DMS79 (cell line): ENCODE results near the gene WDR6.

Experiments
- DNase-seq: peaks from one replicate; lab custom pipeline; 2025; lab: John Stamatoyannopoulos, UW

WDR6 gene

DNA sequence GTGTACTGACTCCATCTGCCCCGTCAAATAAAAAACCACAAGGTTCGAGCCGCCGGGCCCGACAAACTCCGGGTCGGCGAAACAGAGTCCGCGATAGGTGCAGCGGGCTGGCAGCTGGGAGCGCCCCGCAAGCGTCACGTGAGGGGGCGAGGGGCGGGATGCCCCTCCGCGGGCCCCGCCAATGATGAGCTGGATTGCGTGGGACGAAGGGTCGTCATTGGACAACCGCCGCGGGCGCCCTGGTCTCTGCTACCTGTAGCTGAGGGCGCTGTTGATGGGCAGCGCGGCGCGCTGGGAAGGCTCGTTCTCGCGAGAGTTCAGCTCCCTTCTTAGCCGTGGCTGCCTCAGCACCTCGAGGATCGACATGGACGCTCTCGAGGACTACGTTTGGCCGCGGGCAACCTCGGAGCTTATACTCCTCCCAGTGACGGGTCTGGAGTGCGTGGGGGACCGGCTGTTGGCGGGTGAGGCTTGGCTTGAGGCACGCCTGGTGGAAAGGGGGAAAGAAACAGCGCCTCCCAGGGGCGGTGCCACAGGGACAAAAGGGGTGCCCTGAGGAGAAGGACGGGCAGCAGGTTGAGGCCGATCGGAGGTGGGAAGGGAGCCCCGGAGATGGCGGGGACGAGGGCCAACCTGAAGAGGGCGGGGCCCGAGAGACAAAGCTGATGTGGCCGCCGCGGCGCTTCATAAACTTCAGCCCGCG lies at the start of gene WDR6:
WDR6 (plus strand) TSS at position 324 of the 703 bp plus-strand sequence; CDS start at position 365, 41 bp downstream.
- DNase-seq: peak; percentile 85

GRCh38 chr3:48960841-48961413 lies 46.3 kb upstream of the WDR6 start:
- no peak for DNase-seq

DNA sequence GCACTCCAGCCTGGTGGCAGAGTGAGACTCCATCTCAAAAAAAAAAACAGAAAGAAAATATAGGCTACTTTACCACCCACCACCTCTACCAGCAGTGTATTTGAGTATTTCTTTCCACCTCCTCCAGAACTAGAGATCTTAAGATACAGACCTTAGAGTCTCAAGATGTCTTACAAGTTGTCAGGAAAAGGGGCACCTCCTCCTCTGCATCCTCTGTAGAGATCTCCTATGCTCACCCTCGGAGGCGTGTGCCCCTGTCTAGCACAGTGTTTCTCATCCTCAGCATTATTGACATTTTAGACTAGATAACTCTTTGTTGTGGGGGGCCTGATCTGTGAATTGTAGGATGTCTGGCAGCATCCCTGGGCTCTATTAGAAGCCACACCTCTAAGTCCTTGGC lies 44.9 kb upstream of the WDR6 start:
- DNase-seq: no peak

DNA sequence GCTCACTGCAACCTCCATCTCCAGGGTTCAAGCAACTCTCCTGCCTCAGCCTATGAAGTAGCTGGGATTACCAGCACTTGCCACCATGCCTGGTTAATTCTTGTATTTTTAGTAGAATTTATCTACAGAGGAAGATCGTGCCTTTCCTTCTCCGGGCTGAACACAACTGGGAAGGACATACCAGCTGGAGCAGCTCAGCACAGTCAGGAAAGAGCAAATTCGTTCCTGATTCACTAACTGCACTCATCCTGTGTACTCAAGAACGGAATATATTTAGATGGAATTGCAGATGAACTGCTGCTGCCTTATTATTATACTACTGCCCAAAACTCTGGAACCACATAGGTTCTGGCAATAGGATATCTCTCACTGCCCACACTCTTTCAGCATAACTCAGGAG lies 44.3 kb upstream of the WDR6 start:
- no peak for DNase-seq

GRCh38 chr3:48963591-48963990 lies 43.6 kb upstream of the WDR6 start:
- no peak for DNase-seq

DNA sequence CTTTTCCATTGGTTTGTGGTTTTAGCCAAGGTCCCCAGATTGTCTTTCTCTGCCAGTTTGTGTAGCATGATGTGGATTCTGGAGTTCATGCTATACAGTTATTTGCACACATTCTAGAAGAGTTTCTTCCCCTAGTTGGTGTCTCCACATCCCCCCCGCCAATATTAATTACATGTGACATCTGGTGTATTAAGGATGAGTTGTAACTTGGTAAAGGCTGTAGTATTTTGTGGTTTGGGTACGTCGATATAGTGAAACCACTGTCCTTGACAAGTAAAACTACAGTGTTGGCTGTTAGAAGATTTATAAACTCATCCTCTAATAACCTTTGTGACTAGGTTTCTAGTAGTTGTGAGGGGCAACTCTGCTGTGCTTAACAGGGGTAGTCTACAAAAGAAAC lies 40.8 kb upstream of the WDR6 start:
- DNase-seq: no peak

DNA sequence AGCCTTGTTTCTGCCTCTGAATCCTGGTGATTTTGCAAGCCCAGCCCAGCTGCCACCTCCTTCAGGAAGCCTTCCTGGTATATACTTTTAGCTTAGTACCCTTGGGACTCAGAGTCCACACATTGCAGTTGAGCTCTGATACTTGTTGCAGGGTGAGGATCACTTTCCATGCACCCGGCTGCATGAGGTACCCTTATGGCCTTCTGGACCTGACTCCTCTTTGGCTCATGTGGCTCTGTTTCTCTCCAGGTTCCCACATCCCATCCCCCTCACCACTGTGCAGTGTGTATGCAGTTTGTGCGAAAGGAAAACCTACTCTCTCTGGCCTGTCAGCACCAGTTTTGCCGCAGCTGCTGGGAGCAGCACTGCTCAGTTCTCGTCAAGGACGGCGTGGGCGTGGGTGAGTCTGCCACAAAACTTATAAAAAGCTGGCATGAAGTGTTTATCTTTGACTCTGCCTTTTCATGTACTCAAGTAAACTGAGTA lies 40.3 kb upstream of the WDR6 start:
- DNase-seq: no peak

DNA sequence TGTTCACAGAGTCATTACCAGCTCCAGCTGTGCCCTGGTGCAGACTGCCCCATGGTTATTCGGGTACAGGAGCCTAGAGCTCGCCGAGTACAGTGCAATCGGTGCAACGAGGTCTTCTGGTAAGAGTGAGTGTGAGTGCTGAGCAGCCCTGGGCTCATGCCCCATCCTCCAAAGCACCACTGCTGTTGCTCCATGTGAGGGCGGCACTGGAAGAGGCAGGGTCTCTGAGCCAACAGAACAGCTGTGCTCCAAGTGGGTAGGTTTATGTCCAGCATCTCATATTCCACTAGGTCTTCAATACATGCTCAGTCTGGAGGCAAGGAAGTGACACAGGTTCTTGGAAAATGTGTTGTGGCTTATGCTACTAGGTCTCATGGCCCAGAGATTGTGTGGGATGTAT lies 36.6 kb upstream of the WDR6 start:
- no peak for DNase-seq

DNA sequence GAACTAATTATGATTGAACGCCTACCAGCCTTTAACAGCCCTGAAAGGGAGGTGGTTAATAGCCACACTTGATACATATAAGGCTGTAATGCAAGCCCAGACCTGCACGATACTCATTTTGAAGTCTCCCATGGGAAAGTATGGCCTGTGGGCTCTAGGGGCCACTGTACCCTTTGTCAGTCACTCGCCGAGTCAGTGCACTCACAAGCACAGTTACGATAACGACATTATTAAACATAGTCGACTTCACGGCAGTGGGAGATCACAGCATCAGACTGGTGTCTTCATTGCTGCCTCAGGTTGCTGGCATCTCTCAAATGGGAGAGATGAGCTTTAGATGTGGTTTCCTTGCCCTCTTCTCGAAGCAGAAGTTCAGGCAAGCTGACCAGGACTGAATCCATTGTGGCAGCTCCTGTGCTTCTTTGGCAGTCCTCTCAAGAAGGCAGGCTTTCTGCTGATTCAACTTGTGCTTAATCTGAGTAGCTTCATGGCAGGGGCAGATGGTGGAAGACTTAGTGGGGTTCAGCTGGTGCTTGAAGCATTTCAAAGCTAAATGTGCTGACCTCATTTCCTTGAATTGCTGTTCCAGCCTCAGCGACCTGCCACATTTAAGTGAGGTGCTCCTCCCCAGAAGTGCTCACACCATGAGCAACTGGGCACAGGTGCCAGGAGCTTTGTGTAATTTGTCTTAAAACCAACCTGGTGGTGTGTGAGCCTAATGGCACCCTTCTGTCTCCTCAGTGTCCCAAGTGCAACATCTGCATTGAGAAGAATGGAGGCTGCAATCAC lies 32.9 kb upstream of the WDR6 start:
- DNase-seq: peak; percentile 15

DNA sequence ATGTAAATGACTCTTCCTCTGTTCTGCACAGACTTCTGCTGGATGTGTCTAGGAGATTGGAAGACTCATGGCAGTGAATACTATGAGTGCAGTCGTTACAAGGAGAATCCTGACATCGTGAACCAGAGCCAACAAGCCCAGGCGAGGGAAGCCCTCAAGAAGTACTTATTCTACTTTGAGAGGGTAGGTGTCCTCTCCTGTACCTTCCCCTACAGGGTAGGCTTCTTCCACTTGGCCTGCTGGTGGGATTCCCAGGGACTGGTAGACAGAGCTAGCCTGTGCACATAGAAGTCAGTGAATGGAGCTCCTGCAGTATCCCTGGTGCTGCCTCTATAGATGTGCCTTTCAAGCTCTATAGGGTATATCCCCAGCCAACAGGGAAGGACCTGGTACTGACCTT lies 27.7 kb upstream of the WDR6 start:
- no peak for DNase-seq

- no peak for DNase-seq
These were observed 26.9 kb upstream of the WDR6 start for GRCh38 chr3:48980295-48980694.

GRCh38 chr3:48982016-48982415 lies 25.2 kb upstream of the WDR6 start:
- no peak for DNase-seq

GRCh38 chr3:48982686-48983085 lies 24.5 kb upstream of the WDR6 start:
- DNase-seq: no peak

GRCh38 chr3:48983096-48983495 lies 24.1 kb upstream of the WDR6 start:
- no peak for DNase-seq

GRCh38 chr3:48984663-48985062 lies 22.5 kb upstream of the WDR6 start:
- DNase-seq: no peak

GRCh38 chr3:48985831-48986376 lies 21.3 kb upstream of the WDR6 start:
- DNase-seq: no peak

DNA sequence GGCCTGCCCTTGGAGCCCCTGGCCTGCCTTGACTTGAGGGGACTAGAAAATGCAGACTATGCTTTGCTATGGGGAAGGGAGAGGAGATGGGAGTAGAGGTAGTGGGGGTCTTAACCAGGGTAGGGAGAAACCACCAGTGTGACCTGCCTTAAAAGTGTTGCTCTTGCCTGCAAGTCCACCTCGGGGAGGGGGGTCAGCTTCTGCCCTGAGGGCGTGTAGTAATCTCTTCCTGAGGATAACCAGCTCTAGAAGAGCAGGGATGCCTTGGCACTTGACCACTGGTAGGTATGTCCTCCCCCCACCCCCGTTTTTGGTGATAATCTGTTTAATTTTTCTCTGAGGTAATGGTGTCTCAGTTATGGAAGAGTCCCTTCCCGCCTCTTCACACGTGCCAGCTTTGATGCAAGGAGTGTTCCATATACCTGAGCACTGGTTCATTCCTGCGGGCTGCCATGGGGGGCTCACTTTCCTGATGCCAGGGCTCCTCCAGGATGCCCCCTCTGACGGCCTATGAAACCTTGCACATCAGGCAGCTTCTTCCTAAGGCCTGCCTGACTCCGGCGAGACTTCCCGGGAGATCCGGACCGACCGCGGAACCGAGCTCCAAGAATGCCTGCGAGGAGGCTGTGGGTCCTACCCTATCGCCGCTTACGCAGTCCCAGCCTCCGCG lies 17.9 kb upstream of the WDR6 start:
- DNase-seq: no peak

GRCh38 chr3:48989796-48990635 lies 17.2 kb upstream of the WDR6 start, which contains the start of gene P4HTM:
TSS of gene P4HTM (plus strand) at chr3:48990241. CDS start at chr3:48990257, 16 bp downstream.
- peak; percentile 16 for DNase-seq

- DNase-seq: peak; percentile 4
These were observed 16.3 kb upstream of the WDR6 start for GRCh38 chr3:48990636-48991469.

DNA sequence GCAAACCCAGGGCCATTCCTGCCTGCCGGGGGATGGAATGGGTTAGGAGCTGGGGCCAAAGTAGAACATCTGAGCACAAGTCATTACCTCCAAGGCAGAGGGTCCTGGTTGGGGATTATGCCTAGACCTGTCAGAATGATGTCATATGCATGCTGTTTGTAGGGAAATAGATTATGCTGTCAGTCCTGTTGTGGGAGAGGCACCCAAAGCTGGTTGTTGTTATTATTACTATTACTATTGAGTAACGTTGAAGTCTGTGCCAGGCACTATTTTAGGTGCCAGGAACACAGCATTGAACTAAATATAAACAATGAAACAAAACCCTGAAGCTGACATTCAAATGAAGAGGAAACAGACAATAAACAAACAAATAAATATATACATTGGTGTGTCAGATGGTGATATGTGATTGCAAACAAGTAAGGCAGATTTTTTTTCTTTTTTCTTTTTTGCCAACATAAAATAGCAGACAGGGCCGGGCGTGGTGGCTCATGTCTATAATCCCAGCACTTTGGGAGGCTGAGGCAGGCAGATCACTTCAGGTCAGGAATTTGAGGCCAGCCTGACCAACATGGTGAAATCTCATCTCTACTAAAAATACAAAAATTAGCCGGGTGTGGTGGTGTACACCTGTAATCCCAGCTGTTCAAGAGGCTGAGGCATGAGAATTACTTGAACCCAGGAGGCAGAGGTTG lies 15.2 kb upstream of the WDR6 start:
- no peak for DNase-seq
